Stimulated activated effector memory CD8-positive, alpha-beta T cell treated with anti-CD3 and anti-CD28 coated beads, Interleukin-12 subunit alpha, Interleukin-12 subunit beta, amount 100 ng/mL, for 72 hours (primary cell): ENCODE measurements around the gene MRPL9.
"Not testable (repeated sequence)": the region's sequence is repeated elsewhere in the genome, so short reads cannot be mapped to it uniquely, and the experiment has no call there.

ENCODE experiments used
- ATAC-seq: fragments of 150-1000 bp; cut with Tn5 transposase; 2 replicates; pipeline ENCODE4 v1.10.0; 2021
- DNase-seq, 2 donors: peaks; one replicate each; pipeline ENCODE4 v3.0.0; 2021 to 2022; ENCODE audit warnings: low spot score in 2 of 2
- H3K27ac Mint-ChIP-seq: one replicate; pipeline ENCODE4 v1.8.0; 2022; ENCODE audit warnings: mild to moderate bottlenecking, mixed read lengths
- H3K36me3 Mint-ChIP-seq: one replicate; pipeline ENCODE4 v1.8.0; 2022; ENCODE audit warnings: mild to moderate bottlenecking, mixed read lengths
- H3K4me1 Mint-ChIP-seq: one replicate; pipeline ENCODE4 v1.8.0; 2022; ENCODE audit warnings: mixed read lengths
- H3K4me3 Mint-ChIP-seq: one replicate; pipeline ENCODE4 v1.8.0; 2022; ENCODE audit warnings: mild to moderate bottlenecking, mixed read lengths
- H3K9me3 Mint-ChIP-seq: one replicate; pipeline ENCODE4 v1.8.0; 2022; ENCODE audit warnings: mixed read lengths

Gene MRPL9

DNA sequence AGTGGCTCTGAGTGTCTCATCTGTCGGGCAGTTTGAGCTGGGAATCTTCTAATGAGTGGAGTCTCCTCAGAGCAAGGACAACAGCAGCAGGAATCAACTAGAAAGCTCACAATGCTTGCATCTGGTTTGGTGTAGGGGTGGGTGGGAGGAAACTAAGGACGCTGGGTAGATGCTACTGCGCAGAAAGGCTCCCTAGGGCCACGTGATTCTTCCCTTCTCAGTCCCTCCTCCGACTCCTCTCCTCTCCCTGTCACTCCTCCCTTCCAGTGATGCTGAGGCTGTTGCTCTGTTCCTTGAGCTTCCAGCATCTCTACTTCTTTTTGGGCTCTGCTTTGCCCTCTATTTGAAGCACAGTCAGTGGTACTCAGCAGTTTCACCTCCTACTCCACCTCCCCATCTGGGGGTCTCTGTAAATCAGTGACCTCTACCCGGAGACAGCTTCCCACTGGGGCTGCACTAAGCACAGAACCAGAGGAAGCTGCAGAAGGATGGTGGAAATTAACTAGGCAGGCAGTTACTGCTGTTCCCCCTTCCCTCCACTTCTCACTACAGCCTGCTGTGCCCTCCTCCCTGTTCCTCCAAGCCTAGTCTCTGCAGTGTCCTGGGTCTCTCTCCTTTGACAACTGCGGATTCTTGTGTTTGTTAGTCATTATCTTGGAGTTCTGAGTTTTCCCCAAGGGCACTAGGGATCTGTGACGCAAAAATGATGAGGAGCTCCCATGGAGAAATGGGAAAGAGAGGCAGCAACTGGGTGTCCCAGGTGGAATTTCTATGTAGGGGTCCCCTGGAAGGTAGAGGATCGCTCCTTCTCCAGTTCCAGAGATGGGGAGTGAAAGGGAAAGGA, 36.1 kb upstream of the MRPL9 start:
- peak overlapping the region; percentile 52 for H3K27ac Mint-ChIP-seq
- no peak for ATAC-seq
- no peaks in the 10 kb centered on the region for H3K9me3 Mint-ChIP-seq

DNA sequence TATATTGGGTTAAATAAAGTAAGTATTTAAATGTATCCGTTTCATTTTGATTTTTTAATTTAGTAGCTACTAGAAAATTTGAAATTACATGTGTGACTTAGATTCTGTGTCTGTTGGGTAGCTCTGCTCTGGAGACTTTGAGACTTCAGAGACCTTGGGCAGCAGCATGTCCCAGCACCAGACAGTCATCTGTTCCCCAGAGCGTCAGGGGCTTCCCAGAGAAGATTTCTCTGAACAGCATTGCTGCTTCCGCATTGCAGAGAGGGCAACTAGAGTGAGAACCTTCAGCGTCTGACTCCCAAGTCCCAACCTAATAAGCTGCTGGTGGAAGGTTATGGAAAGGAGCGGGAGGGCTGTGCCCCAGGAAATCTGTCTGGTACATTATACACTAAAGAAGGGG, 35.3 kb upstream of the MRPL9 start:
- H3K27ac Mint-ChIP-seq = peak overlapping the region; percentile 52
- peak overlapping the region; percentile 20 for H3K4me3 Mint-ChIP-seq
- peak; percentile 55 for ATAC-seq
- H3K36me3 Mint-ChIP-seq = peaks cover 7% of the 10 kb centered on the region
- H3K4me1 Mint-ChIP-seq = peaks cover 26% of the 10 kb centered on the region
- H3K9me3 Mint-ChIP-seq = no peaks in the 10 kb centered on the region
- no peak for DNase-seq

More for the DNA sequence above, 36.1 kb upstream of the MRPL9 start:
- no peak for DNase-seq
- Mint-ChIP-seq H3K4me3 (no peak overlapping the region), H3K36me3 (peaks cover 2% of the 10 kb centered on the region), H3K4me1 (peaks cover 34% of the 10 kb centered on the region)

DNA sequence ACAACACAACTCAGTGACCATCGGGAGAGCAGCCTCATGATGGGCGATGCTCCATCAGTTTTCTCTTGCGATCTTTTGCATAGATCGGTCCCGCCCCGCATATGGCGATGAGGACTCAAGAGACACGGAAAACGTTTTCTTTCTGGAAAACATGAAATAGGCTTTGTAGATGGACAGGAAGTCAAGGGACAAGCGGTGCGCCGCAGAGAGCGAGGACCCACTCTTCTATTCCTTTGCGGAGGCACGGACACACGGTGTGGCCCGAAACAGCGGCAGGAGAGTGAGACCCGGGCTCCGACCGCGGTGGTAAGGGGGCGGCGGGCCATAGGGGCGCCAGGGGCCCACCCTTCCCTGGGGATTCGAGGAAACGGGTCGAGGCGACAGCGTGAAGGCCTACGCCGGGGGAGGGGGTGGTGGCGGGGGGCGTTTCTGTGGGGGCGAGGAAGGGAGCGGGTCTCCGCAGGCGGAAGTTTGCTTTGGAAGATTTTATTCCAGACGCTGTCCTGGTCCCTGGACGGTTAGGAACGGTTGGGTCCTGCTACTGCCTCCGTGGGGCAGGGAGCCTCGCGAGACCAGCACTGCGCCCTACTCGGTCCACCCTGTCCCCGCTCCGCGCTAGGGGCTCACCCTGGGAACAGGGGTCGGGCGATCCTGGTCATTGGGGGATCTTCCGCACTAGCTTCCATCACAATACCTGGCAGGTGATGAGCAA, 27.8 kb upstream of the MRPL9 start:
- Mint-ChIP-seq H3K9me3 (no peaks in the 10 kb centered on the region), H3K27ac (peak overlapping the region; percentile 95), H3K36me3 (peaks cover 22% of the 10 kb centered on the region), H3K4me1 (peaks cover 30% of the 10 kb centered on the region), H3K4me3 (peak overlapping the region; percentile 97)
- ATAC-seq (peak; percentile 0), DNase-seq (peak in 1 of 2 donors; percentile 66)

DNA sequence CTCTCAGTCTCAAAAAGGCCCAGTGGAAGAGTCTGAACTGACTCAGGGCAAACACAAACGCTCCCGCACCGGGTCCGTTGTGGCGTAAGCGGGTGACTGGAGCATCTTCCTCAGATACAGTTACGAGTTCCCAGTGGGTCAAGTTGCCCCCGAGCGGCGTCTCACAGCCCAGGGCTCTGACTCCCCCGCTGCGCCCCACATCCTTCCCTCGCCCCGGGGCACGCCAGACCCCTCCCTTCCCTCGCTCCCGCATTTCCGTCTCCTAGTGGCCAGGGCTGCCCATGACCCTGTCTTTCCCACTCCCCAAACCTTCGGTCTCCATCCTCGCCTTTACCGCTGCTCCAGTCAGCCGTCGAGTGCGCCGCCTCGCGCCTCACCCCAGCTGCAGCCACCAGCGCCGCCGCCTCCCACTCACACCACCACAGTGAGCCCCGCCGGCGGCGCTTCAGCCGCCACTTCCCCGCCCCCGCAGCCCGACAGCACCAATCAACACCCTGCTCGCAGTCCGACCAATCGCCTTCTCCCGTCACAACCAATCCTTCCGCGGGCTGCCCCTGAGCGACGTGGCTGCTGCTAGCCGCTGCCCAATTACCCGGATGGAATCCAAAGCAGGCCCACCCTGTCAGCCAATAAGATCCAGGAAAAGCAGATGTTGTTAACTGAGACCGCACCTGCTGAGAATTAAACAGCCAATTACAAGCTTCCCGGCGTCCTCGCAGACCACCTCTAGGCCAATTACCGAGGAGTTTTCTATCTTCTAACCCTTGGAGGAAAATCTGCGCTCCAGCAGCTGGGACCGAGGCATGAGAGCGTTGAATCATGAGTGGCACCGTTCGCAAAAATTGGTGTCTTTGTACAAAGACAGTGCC, 27.0 kb upstream of the MRPL9 start, which contains the start of gene TDRKH:
TSS of gene TDRKH (minus strand) at position 430 of the 869 bp plus-strand sequence. CDS start 7,478 bp downstream, outside the sequence.
- no peaks in the 10 kb centered on the region for H3K9me3 Mint-ChIP-seq
- H3K36me3 Mint-ChIP-seq = peaks cover 22% of the 10 kb centered on the region
- peak within 1 kb of the TSS; percentile 95 for H3K27ac Mint-ChIP-seq
- ATAC-seq (peak; percentile 98), DNase-seq (peak; percentile 90 to 98)
- H3K4me3 Mint-ChIP-seq = peak within 1 kb of the TSS; percentile 97
- peaks cover 30% of the 10 kb centered on the region for H3K4me1 Mint-ChIP-seq

DNA sequence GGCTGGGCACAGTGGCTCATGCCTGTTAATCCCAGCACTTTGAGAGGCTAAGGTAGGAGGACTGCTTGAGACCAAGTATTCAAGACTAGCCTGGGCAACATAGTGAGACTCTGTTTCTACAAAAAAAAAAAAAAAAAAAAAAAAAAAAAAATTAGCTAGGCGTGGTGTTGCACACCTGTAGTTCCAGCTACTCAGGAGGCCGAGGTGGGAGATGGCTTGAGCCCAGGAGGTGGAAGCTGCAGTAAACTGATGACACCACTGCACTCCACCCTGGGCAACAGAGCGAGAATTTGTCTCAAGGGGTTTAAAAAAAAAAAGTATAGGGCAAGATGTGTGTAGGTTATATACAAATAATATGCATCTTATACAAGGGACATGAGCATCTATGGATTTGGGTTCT, 24.4 kb upstream of the MRPL9 start:
- Mint-ChIP-seq H3K27ac (no peak overlapping the region), H3K4me3 (no peak overlapping the region), H3K9me3 (no peaks in the 10 kb centered on the region), H3K36me3 (peaks cover 15% of the 10 kb centered on the region), H3K4me1 (peaks cover 30% of the 10 kb centered on the region)
- DNase-seq (no peak), ATAC-seq (no peak)

DNA sequence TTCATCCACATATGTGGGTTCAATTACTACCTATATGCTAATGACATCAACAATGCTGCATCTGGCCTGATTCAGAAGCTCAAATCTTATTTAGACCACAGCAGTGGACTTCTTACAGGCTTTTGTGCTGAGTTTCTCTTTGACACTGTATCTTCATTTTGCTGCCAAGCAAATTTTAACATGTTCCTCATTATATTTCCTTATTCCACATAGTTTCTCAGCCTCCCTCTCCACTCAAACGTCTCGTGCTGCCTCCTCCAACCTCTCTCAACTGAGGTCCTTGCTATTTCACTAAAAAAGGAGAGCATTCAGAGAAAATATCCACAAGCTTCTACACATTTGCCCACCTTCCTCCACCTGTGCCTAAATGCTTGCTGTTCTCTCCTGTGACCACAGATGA, 20.5 kb upstream of the MRPL9 start:
- ATAC-seq = no peak
- no peak overlapping the region for H3K27ac Mint-ChIP-seq
- DNase-seq = no peak
- no peaks in the 10 kb centered on the region for H3K9me3 Mint-ChIP-seq
- peaks cover 4% of the 10 kb centered on the region for H3K4me1 Mint-ChIP-seq
- H3K36me3 Mint-ChIP-seq = peaks cover 36% of the 10 kb centered on the region
- H3K4me3 Mint-ChIP-seq = no peak overlapping the region

DNA sequence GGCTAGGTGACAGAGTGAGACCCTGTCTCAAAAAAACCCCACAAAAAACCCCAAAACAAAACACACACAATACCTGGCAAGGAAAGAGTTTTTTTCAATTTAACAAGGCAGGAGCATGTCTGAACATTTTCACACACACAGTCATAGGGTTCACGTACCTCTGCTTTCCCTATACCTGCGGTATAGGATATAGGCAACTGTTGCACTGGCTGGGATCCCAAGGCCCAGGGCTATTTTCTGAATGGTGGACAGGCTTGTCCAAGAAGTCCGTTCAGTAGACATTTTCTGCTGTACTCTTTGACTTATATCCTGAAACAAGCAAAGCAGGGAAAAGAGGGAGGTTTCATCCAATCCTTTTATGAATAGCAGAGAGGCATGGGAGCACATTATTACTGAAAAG, 19.4 kb upstream of the MRPL9 start:
- DNase-seq (no peak), ATAC-seq (no peak)
- Mint-ChIP-seq H3K9me3 (no peaks in the 10 kb centered on the region), H3K4me3 (no peak overlapping the region), H3K27ac (no peak overlapping the region), H3K4me1 (no peaks in the 10 kb centered on the region), H3K36me3 (peaks cover 46% of the 10 kb centered on the region)

DNA sequence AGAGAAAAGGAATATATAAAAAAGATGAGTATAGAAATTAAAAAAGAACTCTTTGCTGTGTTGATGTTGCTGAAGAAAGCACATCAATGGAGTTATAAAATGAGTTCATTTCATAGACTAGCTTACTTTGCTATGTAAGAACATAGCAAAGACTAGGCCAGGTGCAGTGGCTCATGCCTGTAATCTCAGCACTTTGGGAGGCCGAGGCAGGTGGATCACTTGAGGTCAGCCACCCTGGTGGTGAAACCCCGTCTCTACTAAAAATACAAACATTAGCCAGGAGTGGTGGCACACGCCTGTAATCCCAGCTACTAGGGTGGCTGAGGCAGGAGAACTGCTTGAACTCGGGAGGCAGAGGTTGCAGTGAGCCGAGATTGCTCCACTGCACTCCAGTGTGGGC, 18.7 kb upstream of the MRPL9 start:
- H3K9me3 Mint-ChIP-seq, H3K4me3 Mint-ChIP-seq, DNase-seq, H3K4me1 Mint-ChIP-seq, H3K27ac Mint-ChIP-seq, ATAC-seq: not testable (repeated sequence)
- H3K36me3 Mint-ChIP-seq = peaks cover 53% of the 10 kb centered on the region

DNA sequence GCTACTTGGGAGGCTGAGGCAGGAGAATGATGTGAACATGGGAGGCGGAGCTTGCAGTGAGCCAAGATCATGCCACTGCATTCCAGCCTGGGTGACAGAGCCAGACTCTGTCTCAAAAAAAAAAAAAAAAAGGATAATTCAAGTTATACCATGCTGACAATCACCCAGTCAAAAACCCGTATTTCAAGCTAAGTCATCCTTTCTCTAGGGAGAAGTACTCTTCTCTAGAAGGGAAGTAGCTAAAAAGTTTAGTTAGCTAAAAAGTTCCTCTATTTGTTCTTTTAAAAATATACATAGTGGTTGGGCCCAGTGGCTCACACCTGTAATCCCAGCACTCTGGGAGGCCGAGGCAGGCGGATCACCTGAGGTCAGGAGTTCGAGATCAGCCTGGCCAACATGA, 17.4 kb upstream of the MRPL9 start:
- not testable (repeated sequence) for H3K9me3 Mint-ChIP-seq, DNase-seq, H3K4me1 Mint-ChIP-seq, H3K27ac Mint-ChIP-seq, ATAC-seq, H3K4me3 Mint-ChIP-seq
- peaks cover 65% of the 10 kb centered on the region for H3K36me3 Mint-ChIP-seq

DNA sequence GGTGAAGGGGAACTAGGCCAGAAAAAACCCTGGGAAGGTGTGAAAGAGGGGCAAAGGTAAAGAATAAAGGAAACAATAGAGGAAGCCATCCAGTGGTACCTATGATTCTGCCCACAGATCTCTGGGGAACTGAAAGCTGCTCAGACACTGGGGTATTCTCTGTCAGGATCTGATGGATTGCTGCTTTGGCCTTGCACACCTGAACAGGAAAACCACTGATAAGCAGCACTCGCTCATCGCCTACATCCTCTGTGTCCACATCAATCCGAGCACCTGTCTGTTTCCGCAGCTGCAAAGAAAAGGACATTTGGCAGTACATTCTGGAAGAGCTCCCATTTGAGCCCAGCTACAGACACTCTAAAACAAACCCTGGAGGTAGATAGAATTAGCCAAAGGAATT, 16.6 kb upstream of the MRPL9 start:
- Mint-ChIP-seq H3K36me3 (peaks cover 74% of the 10 kb centered on the region), H3K4me1 (no peaks in the 10 kb centered on the region), H3K27ac (no peak overlapping the region), H3K9me3 (no peaks in the 10 kb centered on the region), H3K4me3 (no peak overlapping the region)
- ATAC-seq = no peak
- no peak for DNase-seq

DNA sequence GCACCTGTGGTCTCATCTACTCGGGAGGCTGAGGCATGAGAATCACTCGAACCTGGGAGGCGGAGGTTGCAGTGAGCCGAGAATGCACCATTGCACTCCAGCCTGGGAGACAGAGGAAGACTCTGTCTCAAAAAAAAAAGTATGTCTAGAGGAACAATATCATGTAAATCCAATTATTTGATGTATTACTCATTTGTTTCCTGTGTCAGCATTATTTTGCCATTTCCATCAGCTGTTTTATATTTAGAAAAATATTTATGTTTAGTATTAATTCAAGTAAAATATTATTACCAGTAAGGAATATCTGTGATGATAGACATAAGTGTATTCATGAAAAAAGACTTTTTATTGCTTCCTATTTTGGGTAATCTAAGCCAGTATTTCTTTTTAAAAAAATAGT, 14.0 kb upstream of the MRPL9 start:
- Mint-ChIP-seq H3K27ac (no peak overlapping the region), H3K4me1 (no peaks in the 10 kb centered on the region), H3K9me3 (no peaks in the 10 kb centered on the region), H3K4me3 (no peak overlapping the region), H3K36me3 (peaks cover 93% of the 10 kb centered on the region)
- no peak for ATAC-seq
- no peak for DNase-seq

DNA sequence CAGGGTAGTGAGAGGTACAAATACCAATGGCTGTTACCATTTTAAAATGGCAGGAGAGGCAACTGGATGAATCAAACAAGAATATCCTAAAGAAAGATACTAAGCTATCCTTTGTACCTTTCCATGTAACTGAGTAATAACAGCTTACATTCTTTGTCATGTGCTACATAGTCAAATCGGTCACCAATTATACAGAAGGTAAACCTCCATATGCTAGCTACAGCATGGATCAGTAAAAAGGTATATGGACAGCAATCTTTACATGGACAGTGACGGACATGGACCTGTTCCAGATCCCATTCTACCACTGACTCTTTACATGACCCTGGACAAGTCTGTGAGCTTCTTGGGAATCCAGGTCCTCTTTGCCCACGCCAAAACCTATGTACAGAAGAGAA, 13.4 kb upstream of the MRPL9 start:
- Mint-ChIP-seq H3K4me1 (no peaks in the 10 kb centered on the region), H3K9me3 (no peaks in the 10 kb centered on the region), H3K4me3 (no peak overlapping the region), H3K27ac (no peak overlapping the region), H3K36me3 (peaks cover 86% of the 10 kb centered on the region)
- DNase-seq = no peak
- ATAC-seq = no peak

DNA sequence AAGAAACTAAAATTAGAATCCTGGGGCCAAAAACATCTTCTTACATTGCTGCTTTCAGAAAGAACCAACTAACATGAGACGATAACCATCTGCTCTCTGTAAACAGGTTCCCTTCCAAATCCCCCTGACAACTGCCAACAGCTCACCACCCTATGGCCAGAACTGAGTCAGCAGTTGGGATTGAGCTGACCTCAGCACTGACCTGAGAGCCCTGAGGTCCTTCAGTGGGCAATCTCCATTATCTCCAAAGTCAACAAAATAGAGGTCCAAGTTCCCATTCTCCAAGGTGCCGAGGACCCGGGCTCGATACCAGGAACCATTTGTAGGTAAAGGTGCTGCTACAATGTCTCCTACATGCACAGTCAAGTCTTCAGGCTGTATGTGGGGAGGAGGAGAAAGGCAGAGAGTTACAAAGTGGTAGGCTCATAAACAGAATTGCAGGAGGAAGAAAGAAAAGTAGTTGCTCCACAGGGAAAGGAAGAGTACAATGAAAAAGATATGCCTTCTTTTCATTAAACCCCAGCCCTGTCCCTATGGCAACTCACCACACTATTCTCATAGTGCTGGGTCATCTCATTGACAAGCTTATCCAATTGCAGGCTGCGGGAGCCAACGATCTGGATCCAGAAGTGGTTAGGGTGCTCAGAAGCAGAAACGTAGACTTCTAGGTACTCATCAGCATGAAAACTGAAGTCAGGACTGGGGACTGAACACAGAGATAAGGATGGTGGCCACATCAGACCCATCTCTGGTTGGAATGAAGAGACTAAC, 12.8 kb upstream of the MRPL9 start:
- Mint-ChIP-seq H3K36me3 (peaks cover 80% of the 10 kb centered on the region), H3K27ac (peak overlapping the region; percentile 45), H3K4me1 (no peaks in the 10 kb centered on the region), H3K9me3 (no peaks in the 10 kb centered on the region), H3K4me3 (no peak overlapping the region)
- ATAC-seq (no peak), DNase-seq (no peak)

DNA sequence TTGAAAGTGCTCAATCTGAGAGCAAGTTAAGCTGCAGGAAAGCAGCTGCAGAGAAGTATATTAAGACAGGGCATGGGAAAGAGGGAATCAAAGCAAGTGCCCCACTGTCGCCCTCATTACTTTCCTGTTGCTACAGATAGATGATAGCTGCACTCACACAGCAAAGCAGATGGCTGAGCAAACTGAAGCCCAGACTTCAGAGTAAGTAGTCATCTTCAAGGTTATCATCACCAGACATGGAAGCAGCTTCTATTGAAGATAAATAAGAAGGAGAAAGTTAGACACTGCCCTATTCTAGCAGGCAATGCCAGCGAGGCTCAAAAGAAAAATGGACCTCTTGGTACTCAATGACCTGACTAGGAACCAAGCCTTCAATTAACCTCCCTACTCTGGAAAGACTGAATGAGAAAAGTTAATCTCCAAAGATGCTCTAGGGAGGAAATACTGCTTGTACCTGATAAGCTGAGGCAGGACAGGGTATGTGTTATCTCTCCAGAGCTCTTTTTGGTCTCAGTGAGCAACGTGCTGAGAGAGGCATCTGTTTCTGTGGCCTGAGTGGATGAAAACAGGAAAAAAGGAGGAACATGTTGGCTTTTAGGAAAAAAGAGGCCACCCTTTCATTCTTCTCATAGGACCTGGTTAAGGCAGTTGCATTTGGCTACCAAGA, 11.1 kb upstream of the MRPL9 start:
- H3K4me1 Mint-ChIP-seq = no peaks in the 10 kb centered on the region
- H3K36me3 Mint-ChIP-seq = peaks cover 64% of the 10 kb centered on the region
- ATAC-seq = no peak
- no peaks in the 10 kb centered on the region for H3K9me3 Mint-ChIP-seq
- no peak for DNase-seq
- no peak overlapping the region for H3K4me3 Mint-ChIP-seq
- H3K27ac Mint-ChIP-seq = no peak overlapping the region
